Fibroblast of villous mesenchyme (primary cell): ENCODE results near the gene ATE1. TPM values are rescaled to one million over a fixed set of nuclear protein-coding genes. Genes with fewer than 3 reads are reported as not detected.
"Not testable (repeated sequence)": the region's sequence is repeated elsewhere in the genome, so short reads cannot be mapped to it uniquely, and the experiment has no call there.

Source experiments
- DNase-seq: peaks from one replicate; pipeline ENCODE4 v3.0.0-alpha.2; 2010; ENCODE audit warnings: low read depth
- H3K4me3 ChIP-seq: 2 replicates; pipeline ENCODE4 v1.5.1; 2011; ENCODE audit warnings: low read depth, mild to moderate bottlenecking, low read length
- total RNA-seq: library from RNA; depleted of rRNA; stranded (reverse); fragments of >200 nt; gene quantifications from 2 replicates; pipeline ENCODE4 v1.2.3, GENCODE V29; 2012
- TF ChIP-seq, protein P1 (sequence below): IDR thresholded peaks from 2 replicates; pipeline ENCODE4 v1.5.1; 2012; ENCODE audit warnings: low read depth, mild to moderate bottlenecking, low read length; ENCODE audit not compliant: insufficient read depth

ATE1 gene
- total RNA-seq, 1 donor = 33.2 TPM

DNA sequence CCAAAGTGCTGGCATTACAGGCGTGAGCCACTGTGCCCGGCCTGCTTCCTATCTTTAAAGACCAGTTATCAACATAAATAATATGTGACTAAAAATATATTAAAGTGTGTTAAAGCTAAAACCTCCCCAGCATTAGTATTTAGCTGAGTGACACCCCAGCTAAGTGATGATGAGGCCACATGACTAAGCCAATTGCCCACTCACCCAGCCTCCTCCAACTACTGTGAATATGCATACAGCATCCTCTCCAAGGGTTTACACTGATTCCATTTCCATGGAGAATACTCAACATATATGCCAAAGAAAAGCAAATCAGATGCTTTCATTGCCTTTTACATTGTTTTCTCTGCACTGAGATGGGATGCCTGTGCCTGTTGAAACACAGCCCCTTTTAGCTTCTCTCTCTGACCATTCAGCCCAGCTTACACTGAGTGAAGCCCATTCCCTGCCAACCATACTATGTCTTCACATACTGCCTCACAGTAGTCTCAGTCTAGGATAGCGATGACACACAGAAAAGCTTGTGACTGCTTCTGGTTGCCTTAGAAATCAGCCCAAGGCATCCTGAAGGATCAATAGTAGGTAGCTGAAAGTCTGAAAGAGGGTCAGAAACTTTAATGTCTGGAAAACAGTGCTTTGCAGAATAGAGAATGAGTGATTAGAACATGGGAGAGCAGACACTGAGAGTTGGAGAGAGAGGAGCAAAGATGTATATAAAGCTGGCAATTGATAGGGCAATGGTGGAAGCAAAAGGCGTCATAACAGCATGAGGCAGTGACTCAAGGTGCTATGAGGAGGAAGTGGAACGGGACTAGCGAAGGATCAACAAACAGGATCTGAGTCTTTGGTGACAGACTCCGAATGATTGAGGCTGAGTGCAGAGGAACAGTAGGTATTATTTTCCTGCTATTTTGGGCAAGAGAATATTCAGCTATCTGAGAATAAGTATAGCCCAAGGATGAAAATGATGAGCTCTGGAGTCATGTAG is 19.8 kb upstream of the ATE1 start:
- TF ChIP-seq, protein P1, sequence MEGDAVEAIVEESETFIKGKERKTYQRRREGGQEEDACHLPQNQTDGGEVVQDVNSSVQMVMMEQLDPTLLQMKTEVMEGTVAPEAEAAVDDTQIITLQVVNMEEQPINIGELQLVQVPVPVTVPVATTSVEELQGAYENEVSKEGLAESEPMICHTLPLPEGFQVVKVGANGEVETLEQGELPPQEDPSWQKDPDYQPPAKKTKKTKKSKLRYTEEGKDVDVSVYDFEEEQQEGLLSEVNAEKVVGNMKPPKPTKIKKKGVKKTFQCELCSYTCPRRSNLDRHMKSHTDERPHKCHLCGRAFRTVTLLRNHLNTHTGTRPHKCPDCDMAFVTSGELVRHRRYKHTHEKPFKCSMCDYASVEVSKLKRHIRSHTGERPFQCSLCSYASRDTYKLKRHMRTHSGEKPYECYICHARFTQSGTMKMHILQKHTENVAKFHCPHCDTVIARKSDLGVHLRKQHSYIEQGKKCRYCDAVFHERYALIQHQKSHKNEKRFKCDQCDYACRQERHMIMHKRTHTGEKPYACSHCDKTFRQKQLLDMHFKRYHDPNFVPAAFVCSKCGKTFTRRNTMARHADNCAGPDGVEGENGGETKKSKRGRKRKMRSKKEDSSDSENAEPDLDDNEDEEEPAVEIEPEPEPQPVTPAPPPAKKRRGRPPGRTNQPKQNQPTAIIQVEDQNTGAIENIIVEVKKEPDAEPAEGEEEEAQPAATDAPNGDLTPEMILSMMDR = no peak
- no peak for DNase-seq
- no peak overlapping the region for H3K4me3 ChIP-seq

- peak; percentile 78 for DNase-seq
- TF ChIP-seq, protein P1 = no peak
- no peak overlapping the region for H3K4me3 ChIP-seq
These were observed 15.1 kb upstream of the ATE1 start for GRCh38 chr10:121942749-121943416.

DNA sequence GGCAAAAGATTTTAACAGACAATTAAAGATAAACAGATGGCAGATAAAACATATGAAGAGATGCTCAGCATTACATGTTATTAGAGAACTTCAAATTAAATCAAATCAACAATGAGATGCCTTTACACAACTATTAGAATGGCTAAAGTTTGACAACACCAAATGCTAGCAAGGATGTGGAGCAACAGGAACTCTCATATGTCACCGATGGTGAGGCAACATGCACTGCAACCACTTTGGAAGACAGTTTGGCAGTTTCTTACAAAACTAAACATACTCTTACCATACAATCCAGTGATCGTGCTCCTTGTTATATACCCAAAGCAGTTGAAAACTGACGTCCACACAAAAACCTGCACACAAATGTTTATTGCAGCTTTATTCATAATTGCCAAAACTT is 13.7 kb upstream of the ATE1 start:
- TF ChIP-seq, protein P1 = no peak
- DNase-seq = no peak
- no peak overlapping the region for H3K4me3 ChIP-seq

GRCh38 chr10:121936295-121936694 is 8.5 kb upstream of the ATE1 start:
- DNase-seq = no peak
- H3K4me3 ChIP-seq = no peak overlapping the region
- TF ChIP-seq, protein P1 = no peak

- no peak overlapping the region for H3K4me3 ChIP-seq
- DNase-seq = peak; percentile 87
- TF ChIP-seq, protein P1 = no peak
These were observed 7.9 kb upstream of the ATE1 start for GRCh38 chr10:121935702-121936101.

- not testable (repeated sequence) for H3K4me3 ChIP-seq, DNase-seq
These were observed 2.6 kb upstream of the ATE1 start for GRCh38 chr10:121930268-121931085.

DNA sequence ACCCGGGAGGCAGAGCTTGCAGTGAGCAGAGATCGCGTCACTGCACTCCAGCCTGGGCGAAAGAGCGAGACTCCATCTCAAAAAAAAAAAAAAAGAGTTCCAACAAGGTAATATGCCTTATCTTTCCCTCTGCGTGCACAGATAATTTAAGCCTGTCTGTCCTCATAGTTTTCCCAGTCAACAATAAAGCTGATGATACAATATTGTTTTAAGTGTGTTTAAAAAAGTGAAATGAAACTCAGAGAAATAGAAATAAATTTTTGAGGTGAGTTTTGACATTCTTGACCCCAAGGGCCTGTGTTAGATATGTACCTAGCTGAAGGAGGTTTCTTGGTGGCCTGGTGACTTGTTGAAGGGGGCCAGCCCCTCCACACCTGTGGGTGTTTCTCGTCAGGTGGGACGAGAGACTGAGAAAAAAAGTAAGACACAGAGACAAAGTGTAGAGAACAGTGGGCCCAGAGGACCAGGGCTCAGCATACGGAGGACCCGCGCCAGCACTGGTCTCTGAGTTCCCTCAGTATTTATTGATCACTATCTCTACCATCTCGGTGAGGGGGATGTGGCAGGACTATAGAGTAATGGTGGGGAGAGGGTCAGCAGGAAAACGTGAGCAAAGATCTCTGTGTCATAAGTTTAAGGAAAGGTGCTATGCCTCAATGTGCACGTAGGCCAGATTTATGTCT is 1.9 kb upstream of the ATE1 start:
- DNase-seq = not testable (repeated sequence)

More for the DNA sequence above, 1.9 kb upstream of the ATE1 start:
- not testable (repeated sequence) for H3K4me3 ChIP-seq
